CD4-positive, alpha-beta T cell treated with Interleukin-15 for 1 hour (primary cell): Measurements from ENCODE around the gene APMAP.

ENCODE experiments used
- DNase-seq: peaks from one replicate; pipeline ENCODE4 v3.0.0-alpha.2; 2020

The APMAP gene

DNA sequence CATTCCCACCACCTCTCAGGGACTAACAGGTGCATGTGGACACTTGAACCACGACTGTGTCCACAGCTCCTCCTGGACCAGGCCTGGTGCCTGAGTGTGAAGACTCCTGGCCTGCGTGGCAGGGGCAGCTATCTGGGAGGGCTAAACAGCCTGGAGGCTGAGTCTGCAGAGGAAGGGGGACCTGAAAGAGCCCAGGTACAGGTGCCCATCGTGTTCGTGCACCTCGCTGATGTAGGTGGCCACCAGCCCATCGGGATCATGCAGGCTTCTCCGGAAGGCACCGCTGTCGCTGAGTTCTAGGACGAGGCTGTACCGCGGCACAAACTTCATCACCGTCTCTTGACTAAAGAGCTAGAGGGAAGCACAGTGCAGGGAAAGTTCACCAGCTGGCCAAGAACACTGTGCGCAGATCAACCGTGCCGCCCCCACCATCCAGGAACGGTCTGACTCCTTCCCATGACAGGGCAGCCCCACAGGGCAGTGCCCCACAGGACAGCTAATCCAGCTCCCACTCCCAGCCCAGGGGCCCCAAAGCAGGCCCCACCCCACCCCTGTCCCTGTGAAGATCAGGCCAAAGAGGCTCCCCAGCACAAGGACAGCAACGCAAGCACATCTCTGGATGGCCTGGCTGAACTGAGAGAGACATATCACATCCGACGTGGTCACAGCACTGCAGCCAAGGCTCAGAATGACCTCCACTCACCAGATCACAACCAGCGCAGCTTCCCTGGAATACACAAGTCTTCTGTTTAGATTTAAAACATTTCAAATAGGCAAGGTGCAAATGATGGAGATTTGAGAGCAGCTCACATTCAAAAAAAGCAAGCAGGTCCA lies 28.7 kb downstream of the APMAP start:
- DNase-seq, result no peak

DNA sequence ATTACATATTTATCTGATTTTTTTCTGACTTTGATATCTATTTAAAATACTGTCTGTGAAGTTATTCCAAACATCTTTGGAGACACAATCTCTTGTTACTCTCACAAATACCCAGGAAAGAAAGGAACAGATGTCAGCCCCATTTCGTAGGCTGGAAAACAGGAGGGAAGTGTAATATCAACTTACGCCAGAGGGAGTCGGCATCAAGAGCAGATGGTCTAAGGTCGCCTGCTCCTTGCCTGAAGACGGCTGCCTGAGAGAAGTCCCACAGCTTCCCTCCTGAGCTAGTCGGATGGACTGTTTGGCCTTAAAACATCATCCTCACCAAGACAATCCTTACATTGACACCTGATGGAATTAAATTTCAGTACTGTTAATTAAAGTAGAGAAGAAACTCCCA lies 30.0 kb downstream of the APMAP start:
- DNase-seq, result no peak

DNA sequence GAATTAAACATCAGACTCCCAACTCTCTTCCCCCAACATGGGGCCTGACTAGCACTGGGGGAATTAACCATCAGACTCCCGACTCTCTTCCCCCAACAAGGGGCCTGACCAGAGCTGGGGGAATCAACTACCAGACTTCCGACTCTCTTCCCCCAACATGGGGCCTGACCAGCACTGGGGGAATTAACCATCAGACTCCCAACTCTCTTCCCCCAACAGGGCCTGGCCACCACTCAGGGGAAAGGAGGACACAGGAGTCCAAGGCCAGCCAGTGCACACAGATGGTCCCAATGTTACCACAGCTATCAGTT lies 30.4 kb downstream of the APMAP start:
- no peak for DNase-seq

DNA sequence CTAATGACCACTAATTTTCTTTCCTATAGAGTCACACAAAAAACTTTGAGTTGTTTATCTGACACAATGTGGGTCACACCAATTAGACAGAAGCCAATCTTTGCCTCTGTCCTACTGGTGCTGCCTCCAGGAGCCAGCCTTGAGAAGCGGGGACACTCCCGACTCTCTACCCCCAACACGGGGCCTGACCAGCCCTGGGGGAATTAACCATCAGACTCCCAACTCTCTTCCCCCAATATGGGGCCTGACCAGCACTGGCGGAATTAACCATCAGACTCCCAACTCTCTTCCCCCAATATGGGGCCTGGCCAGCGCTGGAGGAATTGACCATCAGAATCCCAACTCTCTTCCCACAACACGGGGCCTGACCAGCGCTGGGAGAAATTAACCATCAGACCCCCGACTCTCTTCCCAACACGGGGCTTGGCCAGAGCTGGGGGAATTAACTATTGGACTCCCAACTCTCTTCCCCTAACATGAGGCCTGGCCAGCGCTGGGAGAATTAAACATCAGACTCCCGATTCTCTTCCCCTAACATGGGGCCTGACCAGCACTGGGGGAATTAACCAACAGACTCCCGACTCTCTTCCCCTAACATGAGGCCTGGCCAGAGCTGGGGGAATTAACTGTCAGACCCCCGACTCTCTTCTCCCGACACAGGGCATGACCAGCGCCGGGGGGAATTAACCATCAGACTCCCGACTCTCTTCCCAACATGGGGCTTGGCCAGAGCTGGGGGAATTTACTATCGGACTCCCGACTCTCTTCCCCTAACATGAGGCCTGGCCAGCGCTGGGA lies 31.0 kb downstream of the APMAP start:
- no peak for DNase-seq

DNA sequence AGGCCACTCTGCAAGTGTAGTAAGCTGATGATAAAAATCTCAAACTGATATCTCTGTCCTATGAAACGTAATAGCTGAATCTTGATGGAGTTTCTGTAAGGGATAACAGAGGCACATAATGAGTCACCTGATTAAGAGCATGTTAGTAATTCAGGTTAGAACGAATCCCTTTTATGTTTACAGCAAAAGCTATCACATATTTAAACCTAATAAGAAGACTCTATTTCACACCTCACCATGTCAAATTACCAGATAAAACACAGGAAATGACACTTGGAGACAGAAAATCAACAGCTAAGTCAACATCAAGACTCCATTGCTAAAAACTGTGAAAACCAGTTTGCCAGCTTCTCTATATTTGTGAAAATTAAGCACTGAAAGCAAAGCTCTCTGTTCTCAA lies 31.7 kb downstream of the APMAP start:
- DNase-seq, result no peak

DNA sequence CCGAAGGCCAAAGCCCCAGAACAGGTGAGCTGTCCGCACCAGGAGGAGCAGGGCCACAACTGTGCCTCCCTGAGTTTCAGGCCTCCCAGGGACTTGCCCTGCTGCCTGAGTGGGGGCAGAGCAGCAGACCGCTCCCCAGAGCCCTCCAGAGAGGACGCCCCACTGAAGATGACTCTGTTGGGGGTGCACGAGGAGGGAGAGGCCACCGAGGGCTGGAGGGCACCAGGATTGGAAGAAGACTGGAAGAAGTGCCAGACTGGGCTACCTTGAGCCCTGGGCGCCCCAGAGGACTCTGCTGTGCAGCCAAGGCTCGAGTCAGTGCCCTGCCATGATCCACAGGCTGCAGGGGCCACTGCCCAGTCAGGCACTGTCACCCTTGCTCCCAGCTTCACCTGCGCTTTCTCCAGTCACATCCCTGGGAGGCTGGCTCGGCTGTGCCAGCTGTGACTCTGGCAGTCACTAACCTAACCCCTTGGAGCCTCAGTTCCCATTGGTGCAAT lies 32.2 kb downstream of the APMAP start:
- DNase-seq, result no peak

DNA sequence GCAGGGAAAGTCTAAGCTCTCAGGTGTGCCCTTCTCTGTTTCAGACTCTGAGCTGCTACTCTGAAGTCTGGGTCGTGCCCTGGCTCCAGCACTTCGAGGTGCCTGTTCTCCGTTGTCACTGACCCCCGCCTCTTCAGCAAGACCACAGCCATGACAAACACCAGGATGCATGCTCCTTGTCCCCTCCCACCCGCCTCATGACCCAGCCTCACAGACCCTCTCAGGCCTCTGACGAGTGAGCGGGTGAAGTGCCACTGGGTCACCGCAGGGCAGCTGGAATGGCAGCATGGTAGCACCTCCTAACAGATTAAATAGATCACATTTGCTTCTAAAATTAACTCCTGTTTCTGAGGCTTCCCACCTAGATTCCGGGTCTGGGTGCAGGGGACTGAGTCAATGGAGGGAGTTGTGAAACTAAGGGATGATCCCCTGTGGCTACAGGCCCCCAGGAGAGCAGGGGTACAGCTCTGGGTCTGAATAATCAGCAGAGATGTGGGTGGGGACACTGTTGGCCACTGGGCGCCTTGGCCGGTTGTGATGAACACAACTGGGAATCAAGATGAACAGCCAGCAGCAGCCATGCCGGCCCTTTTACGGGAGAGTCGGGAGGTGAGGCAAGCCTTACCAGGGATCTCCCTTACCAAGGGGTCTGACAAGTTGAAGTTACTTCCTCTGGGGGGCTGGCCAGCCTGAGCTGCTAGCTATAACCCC lies 32.8 kb downstream of the APMAP start:
- DNase-seq, result no peak

DNA sequence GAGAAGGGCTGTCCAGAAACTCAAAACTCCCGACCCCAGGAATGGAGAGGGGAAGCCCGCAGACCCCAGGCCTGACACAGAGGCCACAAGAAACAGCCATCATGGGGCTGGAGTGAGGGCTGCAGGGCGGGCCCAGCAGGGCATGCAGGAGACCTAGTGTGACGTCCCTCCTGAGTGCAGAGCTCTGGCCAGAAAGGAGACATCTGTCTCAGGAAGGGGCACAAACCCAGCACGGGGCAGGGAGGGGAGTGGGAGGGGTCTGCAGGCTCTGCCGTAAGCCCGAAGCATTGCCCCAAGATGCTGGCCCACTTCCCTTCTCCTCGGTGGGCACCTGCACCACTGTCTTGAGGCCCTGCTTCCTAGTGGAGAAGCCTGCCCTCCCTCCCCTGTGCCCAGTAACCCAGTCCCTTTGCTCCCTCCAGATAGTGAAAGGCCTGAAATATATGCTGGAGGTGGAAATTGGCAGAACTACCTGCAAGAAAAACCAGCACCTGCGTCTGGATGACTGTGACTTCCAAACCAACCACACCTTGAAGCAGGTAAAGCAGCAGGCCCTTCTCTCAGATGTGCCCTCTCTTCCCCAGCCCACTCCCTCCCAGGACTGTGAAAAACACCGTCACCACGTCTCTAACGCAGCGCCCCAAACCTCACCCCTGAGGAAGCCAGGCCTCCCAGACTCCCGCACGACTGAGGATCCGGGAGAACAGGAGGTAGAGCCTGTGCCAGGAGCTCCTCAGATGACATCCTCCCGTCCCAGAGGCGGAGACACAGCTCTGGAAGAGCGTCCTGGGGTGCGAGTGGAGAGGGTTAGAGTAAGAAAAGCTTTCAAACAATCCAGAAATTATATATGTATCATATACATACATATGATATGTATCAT lies 33.8 kb downstream of the APMAP start:
- DNase-seq, result no peak

DNA sequence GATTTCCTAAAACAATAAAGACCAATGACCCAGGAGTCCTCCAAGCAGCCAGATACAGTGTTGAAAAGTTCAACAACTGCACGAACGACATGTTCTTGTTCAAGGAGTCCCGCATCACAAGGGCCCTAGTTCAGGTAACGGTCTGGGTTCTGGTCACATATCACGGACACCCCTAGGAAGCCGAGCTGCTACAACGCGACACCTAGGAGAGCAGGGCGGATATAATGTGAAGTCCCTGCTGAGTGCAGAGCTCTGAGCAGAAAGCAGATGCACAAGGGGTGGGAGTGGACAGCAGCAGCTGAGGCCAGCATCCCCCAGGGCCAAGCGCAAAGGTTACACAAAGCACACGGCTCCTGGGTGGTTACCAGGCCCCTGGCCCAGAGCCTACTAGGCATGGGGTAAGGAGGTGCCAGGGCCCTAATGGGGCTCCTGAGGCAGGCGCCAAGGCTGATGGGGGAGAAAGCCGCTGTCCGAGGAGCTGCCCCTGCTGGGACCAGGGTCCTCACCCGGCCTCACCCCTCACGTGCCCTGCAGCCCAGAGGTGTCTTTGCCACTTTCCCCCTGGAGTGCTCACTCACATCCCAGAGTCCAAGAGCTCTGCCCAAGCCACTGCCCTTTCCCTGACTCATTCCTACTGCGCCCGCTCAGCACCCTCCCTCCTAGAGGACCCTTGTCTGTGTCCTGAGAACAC lies 35.1 kb downstream of the APMAP start:
- DNase-seq, result no peak

DNA sequence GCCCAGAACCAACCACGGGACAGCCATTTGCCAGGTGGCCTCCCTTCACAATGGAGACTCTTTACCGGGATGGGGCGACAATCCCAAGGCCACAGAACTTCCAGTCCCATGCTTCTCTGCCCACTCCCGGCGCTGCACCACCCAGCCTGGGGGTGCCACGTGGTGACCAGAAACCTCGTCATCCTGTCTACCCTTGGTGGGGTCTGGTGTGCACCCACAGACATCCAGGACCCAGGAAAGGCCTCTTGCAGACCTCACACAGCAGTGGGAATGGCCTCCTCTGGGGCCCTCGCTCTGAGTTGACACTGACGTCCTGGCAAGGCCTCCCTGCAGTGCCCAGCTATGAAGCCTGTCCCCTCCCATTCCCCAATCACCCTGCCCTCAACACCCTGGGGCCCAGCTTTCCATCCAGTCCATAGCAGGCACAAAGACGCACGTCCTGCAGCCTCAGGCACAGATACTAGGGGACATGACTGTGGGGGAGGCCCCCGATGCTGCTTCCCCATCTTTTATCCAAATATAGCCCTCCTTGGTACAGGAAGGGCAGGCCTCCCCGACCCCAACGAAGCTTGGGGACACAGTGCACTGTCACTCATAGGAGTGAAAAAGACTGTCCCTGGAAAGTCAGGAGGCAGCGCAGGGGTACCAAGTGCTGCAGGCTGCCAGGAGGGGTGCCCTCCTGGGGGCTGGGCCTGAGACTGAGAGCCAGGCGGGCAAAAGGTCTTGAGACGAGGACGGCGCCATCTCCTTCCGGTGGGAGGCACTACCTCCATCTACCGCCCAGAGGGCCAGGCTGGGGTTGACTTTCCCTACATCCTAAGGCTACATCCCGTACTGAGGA lies 36.3 kb downstream of the APMAP start:
- no peak for DNase-seq

DNA sequence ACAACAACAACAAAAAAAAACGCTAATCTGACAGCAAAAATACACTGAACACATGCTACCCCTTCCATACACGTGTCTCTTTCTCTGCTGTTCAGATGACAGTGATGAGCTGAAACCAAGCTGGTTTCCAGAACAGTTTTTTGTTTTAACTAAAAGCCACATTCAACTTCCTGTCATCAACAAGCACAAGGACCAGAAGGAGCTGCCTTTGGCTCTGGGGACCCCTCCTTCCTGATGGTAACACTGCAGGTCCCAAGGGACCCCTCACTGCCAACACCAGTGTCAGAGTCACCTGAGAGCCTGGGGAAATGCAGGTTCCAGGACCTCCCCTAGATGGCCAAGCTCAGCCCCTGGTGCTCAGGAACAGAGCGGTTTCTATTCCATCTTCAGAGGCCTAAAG lies 37.5 kb downstream of the APMAP start:
- DNase-seq, result peak; percentile 21

DNA sequence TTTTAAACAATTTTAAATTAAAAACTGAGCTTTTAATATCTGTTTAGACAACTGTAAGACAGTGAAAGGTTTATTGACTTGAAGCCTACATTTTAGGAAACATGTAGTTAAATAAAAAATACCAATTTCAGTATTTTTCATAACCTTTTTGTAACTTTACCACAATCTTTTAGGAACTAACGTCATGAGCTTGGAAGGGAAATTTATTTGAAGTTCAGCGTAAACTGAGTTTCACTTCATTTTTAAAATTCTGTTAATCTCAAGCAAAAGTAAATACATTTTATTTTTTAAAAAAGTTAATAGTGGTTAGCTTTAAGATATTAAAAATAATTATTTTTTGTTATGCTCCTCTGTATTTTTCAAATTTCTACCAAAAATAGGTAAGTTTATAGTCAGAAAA lies 38.0 kb downstream of the APMAP start:
- no peak for DNase-seq

DNA sequence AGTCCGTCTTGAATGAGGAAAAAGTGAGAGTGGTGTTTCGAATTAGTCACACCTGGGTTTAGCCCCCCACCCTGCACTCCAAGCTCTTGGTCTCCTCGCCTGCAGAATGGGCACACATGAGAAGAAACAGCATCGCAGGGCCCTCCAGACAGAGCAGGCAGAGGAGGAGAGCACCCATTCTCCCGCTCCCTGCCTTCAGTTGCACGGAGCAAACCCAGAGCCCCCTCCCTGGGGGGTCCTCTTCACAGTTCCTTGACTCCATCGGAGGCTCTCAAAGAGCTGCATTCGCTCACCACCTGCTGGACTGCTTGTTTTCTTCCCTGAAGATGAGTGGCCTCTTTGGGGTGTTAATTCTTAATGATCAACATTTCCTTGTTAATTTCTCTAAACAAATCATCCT lies 38.4 kb downstream of the APMAP start:
- DNase-seq, result no peak

DNA sequence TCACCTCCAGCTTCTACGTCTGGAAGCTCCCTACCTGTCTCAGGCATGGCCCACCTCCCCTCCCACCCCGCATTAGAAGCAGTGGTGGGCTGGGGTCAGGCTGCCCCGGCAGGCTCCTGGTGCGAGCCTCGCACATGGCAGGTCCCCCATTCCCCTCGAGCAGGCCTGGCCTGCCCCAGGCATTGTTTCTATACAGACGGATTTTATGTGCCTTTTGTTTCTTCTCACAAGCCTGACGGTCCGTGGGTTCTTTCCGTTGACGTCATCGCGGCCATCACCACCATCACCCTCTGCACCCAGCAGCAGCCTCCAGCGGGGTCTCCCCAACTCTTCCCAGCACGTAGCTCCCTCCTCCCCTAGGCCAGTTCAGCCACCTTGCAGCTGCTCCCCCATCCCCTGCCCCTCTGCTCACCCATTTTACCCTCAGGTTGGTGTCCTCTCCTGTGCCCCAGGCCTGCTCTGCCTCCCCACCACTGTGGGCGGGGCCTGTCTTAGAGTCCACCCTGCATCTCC lies 38.9 kb downstream of the APMAP start:
- DNase-seq, result peak; percentile 68

DNA sequence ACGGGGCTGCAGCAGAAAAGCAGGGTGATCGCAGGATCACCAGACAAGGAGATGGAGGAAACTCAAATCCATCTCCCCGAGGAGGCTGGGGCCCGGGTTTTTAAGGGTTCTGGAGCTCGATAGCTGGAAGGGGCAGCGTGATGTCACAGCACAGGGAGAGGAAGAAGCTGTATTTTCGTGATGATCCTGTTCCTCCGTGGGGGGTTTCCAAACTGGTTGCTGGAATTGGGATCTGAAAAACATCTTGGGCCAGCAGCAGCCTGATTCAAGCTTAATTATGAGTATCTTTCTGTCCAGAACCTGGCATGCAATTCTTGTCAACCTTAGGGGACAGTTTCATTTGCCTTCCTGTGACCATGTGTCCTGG lies 39.4 kb downstream of the APMAP start:
- DNase-seq, result no peak

DNA sequence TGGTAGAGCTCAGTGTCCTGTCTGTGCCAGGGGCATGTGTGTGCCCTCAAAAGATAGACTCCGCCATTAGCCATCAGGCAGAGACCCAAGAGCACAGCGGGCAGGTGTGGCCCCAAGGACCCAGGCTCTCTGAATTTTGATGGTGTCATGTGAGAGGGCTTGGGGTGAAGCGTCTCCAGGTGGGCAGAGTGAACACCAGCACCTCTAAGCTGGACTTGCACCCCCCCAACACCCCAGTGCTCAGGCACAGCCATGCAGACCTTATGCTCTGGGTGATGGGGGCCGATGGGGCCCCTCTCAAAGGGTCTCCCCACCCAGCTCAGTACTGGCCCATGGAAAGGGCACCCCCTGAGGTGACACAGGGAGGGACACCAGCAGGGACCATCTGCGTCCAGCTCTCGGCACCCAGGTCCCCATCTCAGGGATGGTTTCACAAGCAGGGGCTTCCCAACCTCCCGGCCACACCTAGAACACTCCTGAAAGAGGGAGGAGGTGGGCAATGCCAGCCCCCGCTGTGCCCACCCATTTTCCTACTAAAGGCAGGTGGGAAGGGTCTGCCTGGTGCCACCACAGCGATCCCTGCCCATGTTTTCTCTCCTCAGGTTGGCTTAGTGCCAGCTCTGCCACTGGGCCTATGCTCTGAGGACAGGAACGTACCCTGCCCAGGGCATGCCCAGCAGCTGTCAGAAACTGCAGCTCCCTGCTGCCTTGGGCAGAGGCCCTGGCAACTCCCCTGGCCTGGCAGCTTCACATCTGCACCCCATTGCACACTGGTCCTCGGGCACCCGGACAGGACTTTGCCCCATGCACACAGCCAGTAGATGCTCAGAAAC lies 40.0 kb downstream of the APMAP start:
- DNase-seq, result no peak

DNA sequence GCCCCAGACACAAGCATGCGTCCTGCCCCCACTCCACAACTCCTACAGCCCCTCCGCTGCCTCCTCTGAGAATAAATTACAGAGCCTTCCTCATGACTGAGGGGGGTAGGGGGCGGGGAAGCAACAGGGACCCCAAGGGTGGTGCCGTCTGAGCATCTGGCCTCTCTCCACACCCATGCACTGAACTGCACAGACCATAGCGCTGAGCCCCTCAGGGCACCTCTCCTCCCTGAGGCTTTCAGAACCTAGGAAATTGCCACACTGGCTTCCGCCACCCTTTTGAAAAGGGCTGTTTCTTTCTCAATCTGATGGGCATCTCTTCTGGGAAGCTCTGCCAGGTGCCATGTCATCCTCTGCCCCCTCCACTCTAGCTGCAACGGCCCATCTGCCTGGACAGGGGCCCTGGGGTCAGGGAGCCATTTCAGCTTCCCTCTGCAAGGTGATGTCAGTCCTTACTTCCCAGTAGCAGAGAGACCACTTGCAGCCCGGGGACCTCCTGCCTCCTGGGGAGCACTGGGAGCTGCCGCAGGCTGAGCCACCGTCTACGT lies 40.9 kb downstream of the APMAP start:
- no peak for DNase-seq

DNA sequence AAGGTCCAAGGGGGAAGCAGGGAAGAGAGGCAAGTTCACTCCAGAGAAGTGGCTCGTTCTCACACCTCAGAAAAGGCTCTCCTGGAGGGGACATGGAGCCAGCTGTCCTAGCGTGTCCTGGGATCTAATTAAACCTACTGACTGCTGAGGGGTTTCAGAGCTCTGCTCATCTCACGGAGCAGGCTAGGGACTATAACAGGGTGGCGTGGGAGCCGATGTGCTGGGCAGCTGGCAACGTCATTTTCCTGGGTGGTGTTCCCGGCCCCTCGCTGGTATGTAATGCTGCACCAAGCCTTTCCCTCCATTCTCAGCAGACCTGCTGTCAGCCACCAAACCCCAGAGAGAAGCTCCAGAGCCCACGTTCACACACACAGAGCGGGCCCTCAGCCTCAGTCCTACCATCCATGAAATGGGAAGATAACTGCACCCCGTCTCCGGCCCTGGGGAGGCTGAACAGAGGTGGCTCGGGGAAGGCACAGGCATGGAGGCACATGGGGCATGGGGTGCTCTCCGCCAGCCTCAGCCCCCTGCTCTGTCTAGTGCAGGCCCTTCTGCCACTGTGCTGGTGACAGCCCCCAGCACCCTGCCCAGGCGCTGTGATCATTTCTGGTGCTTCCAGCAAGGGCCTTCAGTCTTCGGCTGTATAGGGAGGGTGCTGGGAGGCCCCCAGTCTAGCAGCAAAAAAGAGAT lies 41.6 kb downstream of the APMAP start:
- no peak for DNase-seq
